HepG2 (cell line): ENCODE measurements around the gene PEMT. TPM values are rescaled to one million over a fixed set of nuclear protein-coding genes. Genes with fewer than 3 reads are reported as not detected.

Experiments
- ATAC-seq: fragments of 200-7000 bp; cut with Tn5 transposase; 3 replicates; pipeline ENCODE4 v1.9.1; 2020; ENCODE audit warnings: mild to moderate bottlenecking, moderate library complexity
- BruUV-seq: library from RNA; stranded (reverse); fragments of 400-500 nt; replicated peaks from 2 replicates; lab custom pipeline; 2021; lab: Mats Ljungman, UMichigan
- CTCF ChIA-PET: fragments of 300-600 bp; formaldehyde crosslinking; extraction: SDS; loops from one replicate; lab custom pipeline; 2021; ENCODE audit warnings: low total read pairs, inconsistent platforms, low intra/inter-chr PET ratio; lab: Yijun Ruan, JAX
- POLR2A ChIA-PET: fragments of 350-600 bp; sonication (Branson Sonifier 250); formaldehyde crosslinking; loops from one replicate; lab custom pipeline; 2020; ENCODE audit warnings: antibody characterized with exemption, inconsistent platforms; lab: Yijun Ruan, JAX
- DNase-seq: peaks from one replicate; pipeline ENCODE4 v3.0.0-alpha.2; 2015; ENCODE audit warnings: low spot score
- FAIRE-seq: peaks from 3 replicates; lab custom pipeline; 2011; peaks lifted over from hg19 to GRCh38; lab: Jason Lieb, UNC
- H2AFZ ChIP-seq: one replicate; pipeline ENCODE4 v1.6.1; 2011; ENCODE audit warnings: low read length, inconsistent platforms
- H3K27ac ChIP-seq: fragments of 300-600 bp; 3 replicates; pipeline ENCODE4 v1.8.0; 2011; ENCODE audit warnings: mixed run types, mild to moderate bottlenecking, mixed read lengths, low read length, inconsistent platforms; ENCODE audit not compliant: insufficient read depth; ENCODE audit errors: extremely low read length
- H3K27me3 ChIP-seq, 2 experiments: fragments of 200-600 bp in 1 of 2; 2 replicates in 1 of 2; 3 replicates in 1 of 2; pipeline versions ENCODE4 v1.6.0 to v1.8.0; 2011; ENCODE audit warnings: low read length in 2 of 2, mild to moderate bottlenecking in 2 of 2, moderate library complexity in 2 of 2, inconsistent platforms in 1 of 2; ENCODE audit not compliant: insufficient read depth in 2 of 2, control insufficient read depth in 1 of 2
- H3K36me3 ChIP-seq, 2 experiments: fragments of 200-600 bp in 1 of 2; replicated peaks in 1 of 2; 2 replicates in 1 of 2; 3 replicates in 1 of 2; pipeline versions ENCODE4 v1.5.1 to v1.8.0; 2011; ENCODE audit warnings: low read length in 2 of 2, inconsistent platforms in 1 of 2; ENCODE audit not compliant: insufficient read depth in 2 of 2, control insufficient read depth in 1 of 2
- H3K4me1 ChIP-seq: 2 replicates; pipeline ENCODE4 v1.5.1; 2012; ENCODE audit warnings: low read length, inconsistent platforms; ENCODE audit not compliant: insufficient read depth
- H3K4me2 ChIP-seq: 2 replicates; pipeline ENCODE4 v1.6.0; 2011; ENCODE audit warnings: low read depth, low read length, inconsistent platforms
- H3K4me3 ChIP-seq, 3 experiments: fragments of 200-600 bp in 1 of 3; sonication (generic), shearing (Covaris generic) in 1 of 3; replicated peaks in 1 of 3; 2 replicates each; pipeline ENCODE4 v1.5.1; 2011 to 2016; ENCODE audit warnings: low read length in 3 of 3, inconsistent platforms in 2 of 3, low read depth in 2 of 3, mild to moderate bottlenecking in 2 of 3, control low read depth in 1 of 3, mixed read lengths in 1 of 3; ENCODE audit not compliant: insufficient read depth in 1 of 3
- H3K79me2 ChIP-seq: one replicate; pipeline ENCODE4 v1.6.1; 2011; ENCODE audit warnings: low read length, inconsistent platforms; ENCODE audit not compliant: insufficient read depth
- H3K9ac ChIP-seq: 2 replicates; pipeline ENCODE4 v1.6.0; 2011; ENCODE audit warnings: mild to moderate bottlenecking, low read depth, low read length, inconsistent platforms; ENCODE audit not compliant: insufficient read depth
- H3K9me3 ChIP-seq: 2 replicates; pipeline ENCODE4 v1.5.1; 2012; ENCODE audit warnings: mild to moderate bottlenecking, low read length
- H4K20me1 ChIP-seq: 2 replicates; pipeline ENCODE4 v1.6.0; 2011; ENCODE audit warnings: inconsistent platforms, mild to moderate bottlenecking, low read length, moderate library complexity; ENCODE audit not compliant: insufficient read depth
- ATF4 ChIP-seq, 2 experiments: fragments of 450-650 bp in 1 of 2; sonication (generic) in 1 of 2; formaldehyde crosslinking; IDR thresholded peaks; 2 replicates each; pipeline versions ENCODE4 v1.5.0 to v1.8.0; 2020 to 2022; ENCODE audit warnings: mild to moderate bottlenecking in 1 of 2, missing genetic modification reagents in 1 of 2
- GATA4 ChIP-seq: sonication (generic); IDR thresholded peaks from 2 replicates; pipeline ENCODE4 v1.6.1; 2016; ENCODE audit warnings: antibody characterized with exemption, low read depth, borderline replicate concordance
- MZF1 ChIP-seq: sonication (generic); formaldehyde crosslinking; IDR thresholded peaks from 2 replicates; pipeline ENCODE4 v1.8.1; 2023; ENCODE audit warnings: mild to moderate bottlenecking, missing genetic modification reagents, borderline replicate concordance
- PBX2 ChIP-seq: IDR thresholded peaks from 2 replicates; pipeline ENCODE4 v1.6.1; 2016; ENCODE audit warnings: control low read depth
- SNRNP70 ChIP-seq: fragments of 200-400 bp; formaldehyde crosslinking; IDR thresholded peaks from 2 replicates; pipeline ENCODE4 v1.6.1; 2017; ENCODE audit warnings: mild to moderate bottlenecking, low read depth, low read length, moderate library complexity
- ZBTB38 ChIP-seq: sonication (generic); formaldehyde crosslinking; IDR thresholded peaks from 2 replicates; pipeline ENCODE4 v1.5.1; 2020; ENCODE audit warnings: mild to moderate bottlenecking, missing genetic modification reagents
- WGBS: methylation state at CpG from one replicate; pipeline ENCODE4 v1.1.6; 2017; ENCODE audit warnings: low lambda C conversion rate; 5-methylcytosine and 5-hydroxymethylcytosine counted together
- in situ Hi-C: cut with HindIII; loops from 2 replicates; pipeline ENCODE4 v1.10.0; 2017; ENCODE audit warnings: low pct_unique_long_range_greater_than_20kb; ENCODE audit not compliant: extremely low pct_ligation_motif_present
- intact Hi-C: fragments of 100-400 bp; cut with micrococcal nuclease; formaldehyde crosslinking; loops from one replicate; pipeline ENCODE4 v1.10.0; 2022; ENCODE audit not compliant: unreplicated experiment
- polyA plus RNA-seq, 8 experiments: library from polyadenylated mRNA; depleted of rRNA in 3 of 8; stranded (reverse) in 7 of 8; unstranded in 1 of 8; fragments of >200 nt; fragmentation: Illumina TruSeq in 4 of 8; extraction: Trizol in 4 of 8; gene quantifications; 2 replicates each; pipeline versions ENCODE4 v1.2.1 to v1.2.3, GENCODE V29; 2011 to 2016; ENCODE audit warnings: low read depth in 4 of 8, missing spikeins in 1 of 8, mixed read lengths in 1 of 8; ENCODE audit not compliant: insufficient read depth in 1 of 8
- total RNA-seq, 5 experiments: library from RNA; depleted of rRNA; stranded (reverse); fragments of >200 nt; fragmentation: Illumina TruSeq; extraction: Trizol; gene quantifications; 2 replicates each; pipeline ENCODE4 v1.2.3, GENCODE V29; 2016; ENCODE audit warnings: low read depth in 1 of 5
- TF ChIP-seq, protein P1 (sequence below): sonication (generic); formaldehyde crosslinking; IDR thresholded peaks from 2 replicates; pipeline ENCODE4 v1.4.0; 2020; ENCODE audit warnings: mild to moderate bottlenecking, missing genetic modification reagents
- TF ChIP-seq, protein P2 (sequence below): IDR thresholded peaks from 2 replicates; pipeline ENCODE4 v1.6.1; 2018; ENCODE audit warnings: missing genetic modification reagents

Gene PEMT
- total and polyA plus RNA-seq, 2 of the 13 experiments (the other 11 are each of a cell fraction or from before 2014, with no cell fraction given) = 31.7 to 43.6 TPM

DNA sequence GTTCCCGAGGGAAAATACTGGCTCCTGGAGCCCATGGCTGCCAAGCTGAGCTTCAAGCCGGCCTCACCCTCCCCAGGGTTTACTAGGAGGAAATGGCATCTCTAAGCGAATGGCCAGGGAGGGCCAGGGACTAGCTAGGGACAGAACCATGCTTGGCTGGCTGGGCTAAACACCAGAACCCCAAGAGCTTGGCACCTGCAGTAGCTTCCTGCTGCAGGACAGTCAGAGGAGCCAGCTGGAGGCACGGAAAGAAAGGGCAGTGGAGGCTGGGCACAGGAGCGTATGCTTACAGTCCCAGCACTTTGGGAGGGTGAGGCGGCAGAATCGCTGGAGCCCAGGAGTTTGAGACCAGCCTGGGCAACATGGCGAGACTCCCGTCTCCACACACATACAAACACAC, 33.7 kb downstream of the PEMT start (continued):
- no peak for TF ChIP-seq SNRNP70

- ATAC-seq (no peak), FAIRE-seq (no peak), DNase-seq (no peak)
- H3K27me3 ChIP-seq = no peaks in the 10 kb centered on the region
- intact Hi-C loops (no loop called here), in situ Hi-C loops (no loop called here)
- H3K9ac ChIP-seq = no peak overlapping the region
- no peak overlapping the region for H3K4me3 ChIP-seq
- no peak overlapping the region for H3K4me2 ChIP-seq
- no TSS peak for BruUV-seq
- ChIA-PET POLR2A (no interaction called here), CTCF (no interaction called here)
- no peaks in the 10 kb centered on the region for H3K9me3 ChIP-seq
- no peaks in the 10 kb centered on the region for H4K20me1 ChIP-seq
- WGBS = 100% methylated on average over 3 of the region's 4 CpGs
- H2AFZ ChIP-seq = no peak overlapping the region
- 0 out of 2 replicates have a peak, but pooled peaks cover under 1% of the 10 kb centered on the region for H3K4me1 ChIP-seq
- no peak for TF ChIP-seq GATA4
- TF ChIP-seq ATF4 (CRISPR knock-in tag; IDR thresholded peaks at IDR 0.05) = no peak
- H3K27ac ChIP-seq = no peak overlapping the region
- H3K36me3 ChIP-seq = no peaks in the 10 kb centered on the region
- no peaks in the 10 kb centered on the region for H3K79me2 ChIP-seq
These were observed 34.8 kb downstream of the PEMT start for GRCh38 chr17:17556671-17557070.

- intact Hi-C loops = no loop called here
- H3K27me3 ChIP-seq = no peaks in the 10 kb centered on the region
- no peak overlapping the region for H3K4me2 ChIP-seq
- no peaks in the 10 kb centered on the region for H3K79me2 ChIP-seq
- CTCF ChIA-PET = no interaction called here
- no peak for ATAC-seq
- H3K4me1 ChIP-seq = peaks cover 9% of the 10 kb centered on the region
- WGBS = 97% methylated on average over 7 of the region's 8 CpGs
- POLR2A ChIA-PET = no interaction called here
- no TSS peak for BruUV-seq
- H3K9me3 ChIP-seq = no peaks in the 10 kb centered on the region
- no peak overlapping the region for H3K27ac ChIP-seq
- FAIRE-seq = no peak
- H4K20me1 ChIP-seq = no peaks in the 10 kb centered on the region
- no peaks in the 10 kb centered on the region for H3K36me3 ChIP-seq
- no peak overlapping the region for H2AFZ ChIP-seq
- H3K4me3 ChIP-seq = no peak overlapping the region
- no peak for DNase-seq
- in situ Hi-C loops = no loop called here
- no peak overlapping the region for H3K9ac ChIP-seq
- TF ChIP-seq, protein P1, sequence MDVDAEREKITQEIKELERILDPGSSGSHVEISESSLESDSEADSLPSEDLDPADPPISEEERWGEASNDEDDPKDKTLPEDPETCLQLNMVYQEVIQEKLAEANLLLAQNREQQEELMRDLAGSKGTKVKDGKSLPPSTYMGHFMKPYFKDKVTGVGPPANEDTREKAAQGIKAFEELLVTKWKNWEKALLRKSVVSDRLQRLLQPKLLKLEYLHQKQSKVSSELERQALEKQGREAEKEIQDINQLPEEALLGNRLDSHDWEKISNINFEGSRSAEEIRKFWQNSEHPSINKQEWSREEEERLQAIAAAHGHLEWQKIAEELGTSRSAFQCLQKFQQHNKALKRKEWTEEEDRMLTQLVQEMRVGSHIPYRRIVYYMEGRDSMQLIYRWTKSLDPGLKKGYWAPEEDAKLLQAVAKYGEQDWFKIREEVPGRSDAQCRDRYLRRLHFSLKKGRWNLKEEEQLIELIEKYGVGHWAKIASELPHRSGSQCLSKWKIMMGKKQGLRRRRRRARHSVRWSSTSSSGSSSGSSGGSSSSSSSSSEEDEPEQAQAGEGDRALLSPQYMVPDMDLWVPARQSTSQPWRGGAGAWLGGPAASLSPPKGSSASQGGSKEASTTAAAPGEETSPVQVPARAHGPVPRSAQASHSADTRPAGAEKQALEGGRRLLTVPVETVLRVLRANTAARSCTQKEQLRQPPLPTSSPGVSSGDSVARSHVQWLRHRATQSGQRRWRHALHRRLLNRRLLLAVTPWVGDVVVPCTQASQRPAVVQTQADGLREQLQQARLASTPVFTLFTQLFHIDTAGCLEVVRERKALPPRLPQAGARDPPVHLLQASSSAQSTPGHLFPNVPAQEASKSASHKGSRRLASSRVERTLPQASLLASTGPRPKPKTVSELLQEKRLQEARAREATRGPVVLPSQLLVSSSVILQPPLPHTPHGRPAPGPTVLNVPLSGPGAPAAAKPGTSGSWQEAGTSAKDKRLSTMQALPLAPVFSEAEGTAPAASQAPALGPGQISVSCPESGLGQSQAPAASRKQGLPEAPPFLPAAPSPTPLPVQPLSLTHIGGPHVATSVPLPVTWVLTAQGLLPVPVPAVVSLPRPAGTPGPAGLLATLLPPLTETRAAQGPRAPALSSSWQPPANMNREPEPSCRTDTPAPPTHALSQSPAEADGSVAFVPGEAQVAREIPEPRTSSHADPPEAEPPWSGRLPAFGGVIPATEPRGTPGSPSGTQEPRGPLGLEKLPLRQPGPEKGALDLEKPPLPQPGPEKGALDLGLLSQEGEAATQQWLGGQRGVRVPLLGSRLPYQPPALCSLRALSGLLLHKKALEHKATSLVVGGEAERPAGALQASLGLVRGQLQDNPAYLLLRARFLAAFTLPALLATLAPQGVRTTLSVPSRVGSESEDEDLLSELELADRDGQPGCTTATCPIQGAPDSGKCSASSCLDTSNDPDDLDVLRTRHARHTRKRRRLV (CRISPR knock-in tag) = no peak
- TF ChIP-seq, protein P2, sequence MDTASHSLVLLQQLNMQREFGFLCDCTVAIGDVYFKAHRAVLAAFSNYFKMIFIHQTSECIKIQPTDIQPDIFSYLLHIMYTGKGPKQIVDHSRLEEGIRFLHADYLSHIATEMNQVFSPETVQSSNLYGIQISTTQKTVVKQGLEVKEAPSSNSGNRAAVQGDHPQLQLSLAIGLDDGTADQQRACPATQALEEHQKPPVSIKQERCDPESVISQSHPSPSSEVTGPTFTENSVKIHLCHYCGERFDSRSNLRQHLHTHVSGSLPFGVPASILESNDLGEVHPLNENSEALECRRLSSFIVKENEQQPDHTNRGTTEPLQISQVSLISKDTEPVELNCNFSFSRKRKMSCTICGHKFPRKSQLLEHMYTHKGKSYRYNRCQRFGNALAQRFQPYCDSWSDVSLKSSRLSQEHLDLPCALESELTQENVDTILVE (CRISPR knock-in tag) = no peak
- TF ChIP-seq ZBTB38 (CRISPR knock-in tag) = no peak
- no peak for TF ChIP-seq PBX2 (CRISPR knock-in tag)
- no peak for TF ChIP-seq MZF1
These were observed 35.6 kb downstream of the PEMT start for GRCh38 chr17:17555906-17556305.
